WERI-Rb-1 (cell line): ENCODE results near the gene TCF19.

ENCODE experiments used
- DNase-seq: peaks from one replicate; pipeline ENCODE4 v3.0.0-alpha.2; 2020
- H3K27ac ChIP-seq: fragments of 250-450 bp; sonication (Bioruptor Pico); 2 replicates; pipeline ENCODE4 v1.5.1; 2020; ENCODE audit warnings: mild to moderate bottlenecking, moderate library complexity
- H3K27me3 ChIP-seq: fragments of 250-450 bp; sonication (Bioruptor Pico); 2 replicates; pipeline ENCODE4 v1.5.1; 2021; ENCODE audit warnings: mild to moderate bottlenecking, low read depth, moderate library complexity; ENCODE audit not compliant: insufficient read depth, severe bottlenecking
- H3K36me3 ChIP-seq: fragments of 250-450 bp; sonication (Bioruptor Pico); 2 replicates; pipeline ENCODE4 v1.5.1; 2020; ENCODE audit warnings: mild to moderate bottlenecking, moderate library complexity
- H3K4me3 ChIP-seq: 2 replicates; pipeline ENCODE4 v1.5.1; 2011; ENCODE audit warnings: low read depth, mild to moderate bottlenecking, control low read depth, low read length
- H3K9me3 ChIP-seq: fragments of 250-450 bp; sonication (Bioruptor Pico); 2 replicates; pipeline ENCODE4 v1.5.1; 2021; ENCODE audit warnings: mild to moderate bottlenecking, moderate library complexity; ENCODE audit not compliant: severe bottlenecking
- CTCF ChIP-seq: IDR thresholded peaks from 2 replicates; pipeline ENCODE4 v1.5.1; 2011; ENCODE audit warnings: low read depth, mild to moderate bottlenecking, control low read depth, inconsistent platforms, low read length

Gene TCF19

GRCh38 chr6:31171931-31172905 lies 13.8 kb downstream of the TCF19 start:
- no peak for TF ChIP-seq CTCF
- no peak overlapping the region for H3K4me3 ChIP-seq
- no peaks in the 10 kb centered on the region for H3K27me3 ChIP-seq
- H3K27ac ChIP-seq, result peak overlapping the region; percentile 61
- H3K9me3 ChIP-seq, result no peaks in the 10 kb centered on the region
- peak; percentile 69 for DNase-seq
- H3K36me3 ChIP-seq, result peaks cover 3% of the 10 kb centered on the region; the same call in 1 of the 2 replicates

GRCh38 chr6:31172973-31173384 lies 14.6 kb downstream of the TCF19 start:
- no peak for TF ChIP-seq CTCF
- Histone ChIP-seq H3K9me3 (no peaks in the 10 kb centered on the region), H3K4me3 (no peak overlapping the region), H3K36me3 (peaks cover 3% of the 10 kb centered on the region; the same call in 1 of the 2 replicates), H3K27me3 (no peaks in the 10 kb centered on the region), H3K27ac (peak overlapping the region; percentile 61)
- DNase-seq, result peak; percentile 72

GRCh38 chr6:31173406-31173805 lies 15.0 kb downstream of the TCF19 start:
- TF ChIP-seq CTCF, result no peak
- Histone ChIP-seq H3K9me3 (no peaks in the 10 kb centered on the region), H3K4me3 (no peak overlapping the region), H3K27ac (peak overlapping the region; percentile 61), H3K36me3 (peaks cover 2% of the 10 kb centered on the region; the same call in 1 of the 2 replicates), H3K27me3 (no peaks in the 10 kb centered on the region)
- DNase-seq, result no peak

GRCh38 chr6:31174378-31174777 lies 16.0 kb downstream of the TCF19 start:
- no peak for TF ChIP-seq CTCF
- Histone ChIP-seq H3K9me3 (no peaks in the 10 kb centered on the region), H3K27ac (no peak overlapping the region), H3K36me3 (no peaks in the 10 kb centered on the region), H3K27me3 (no peaks in the 10 kb centered on the region), H3K4me3 (no peak overlapping the region)
- no peak for DNase-seq

GRCh38 chr6:31175971-31176370 lies 17.6 kb downstream of the TCF19 start:
- H3K36me3 ChIP-seq, result no peaks in the 10 kb centered on the region

More at GRCh38 chr6:31175971-31176370, 17.6 kb downstream of the TCF19 start:
- Histone ChIP-seq H3K9me3 (no peaks in the 10 kb centered on the region), H3K27me3 (no peaks in the 10 kb centered on the region), H3K4me3 (no peak overlapping the region), H3K27ac (no peak overlapping the region)
- no peak for DNase-seq
- TF ChIP-seq CTCF, result no peak
